Right hindlimb (tissue), 1 donor: ENCODE measurements around the gene MACROD2.

Source experiments
- DNase-seq: peaks from one replicate; pipeline ENCODE4 v3.0.0-alpha.2; 2018

The MACROD2 gene

DNA sequence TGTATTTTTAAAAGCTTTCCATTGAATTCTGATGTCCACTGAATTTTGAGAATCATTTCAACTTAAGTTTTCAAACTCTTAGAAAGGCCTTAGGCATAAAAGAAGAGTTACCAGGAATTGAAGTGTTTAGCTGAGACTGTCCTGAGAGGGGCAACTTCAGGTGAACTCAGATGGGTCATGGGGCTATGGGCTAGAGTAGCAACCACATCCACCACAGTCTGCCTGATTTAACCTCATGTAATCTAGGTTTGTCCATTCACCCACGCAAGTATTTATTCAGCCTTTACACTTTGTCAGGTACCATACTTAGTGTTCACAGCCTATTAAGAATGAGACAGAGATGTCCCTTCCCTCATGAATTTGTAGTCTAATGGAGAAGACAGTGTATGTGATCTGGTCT is 2076.9 kb downstream of the MACROD2 start:
- DNase-seq = no peak

DNA sequence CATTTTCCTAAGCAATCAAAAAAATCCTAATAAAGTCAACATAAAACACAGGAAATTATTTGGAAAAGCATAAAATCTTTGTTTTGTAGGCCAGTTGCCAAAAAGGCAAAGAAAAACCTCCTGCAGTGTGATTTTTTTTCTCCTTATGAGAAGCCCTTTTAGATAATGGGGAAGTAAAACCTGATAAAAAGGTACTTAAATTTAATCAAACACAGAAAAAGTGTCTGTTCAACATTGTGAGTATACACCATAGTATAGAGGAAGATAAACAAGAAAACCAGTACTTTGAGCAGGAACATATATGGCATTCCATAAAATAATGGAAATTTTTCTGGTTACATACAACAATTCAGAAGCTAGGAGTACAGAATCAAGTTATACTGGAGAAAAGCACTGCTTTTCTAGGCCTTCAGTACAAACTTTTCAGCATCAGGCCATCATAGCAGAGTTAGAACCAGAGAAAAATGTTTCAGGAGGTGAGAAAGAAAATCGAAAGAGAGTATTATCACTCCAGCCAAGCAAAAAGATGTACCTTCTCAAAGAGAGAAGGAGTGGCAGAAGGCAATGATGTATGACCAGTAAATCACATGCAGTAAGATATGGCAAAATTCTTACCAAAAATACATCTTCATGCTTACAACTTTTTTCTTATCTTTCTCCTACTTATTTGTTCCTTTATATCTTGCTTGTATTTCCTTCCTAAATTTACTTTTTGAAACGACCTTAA is 2083.0 kb downstream of the MACROD2 start:
- DNase-seq = no peak

DNA sequence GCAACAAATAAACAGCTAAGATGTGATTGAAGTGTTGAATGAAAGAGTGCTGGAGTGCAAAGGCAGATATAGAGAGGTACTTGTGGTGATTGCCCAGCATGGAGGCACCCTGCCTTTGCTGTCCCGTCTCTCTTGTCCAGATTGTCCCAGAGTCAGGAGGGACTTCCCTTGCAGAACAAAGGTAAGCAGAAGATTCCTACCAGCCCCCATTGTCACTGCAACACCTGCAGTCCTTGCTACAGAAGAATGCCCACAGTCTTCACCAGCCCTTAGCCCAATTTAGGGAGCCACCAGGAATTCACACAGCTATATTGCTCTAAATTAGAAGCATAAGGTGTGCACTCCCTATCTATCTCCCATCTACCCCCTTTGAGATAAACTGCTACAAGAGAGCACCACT is 2086.1 kb downstream of the MACROD2 start:
- DNase-seq = no peak

DNA sequence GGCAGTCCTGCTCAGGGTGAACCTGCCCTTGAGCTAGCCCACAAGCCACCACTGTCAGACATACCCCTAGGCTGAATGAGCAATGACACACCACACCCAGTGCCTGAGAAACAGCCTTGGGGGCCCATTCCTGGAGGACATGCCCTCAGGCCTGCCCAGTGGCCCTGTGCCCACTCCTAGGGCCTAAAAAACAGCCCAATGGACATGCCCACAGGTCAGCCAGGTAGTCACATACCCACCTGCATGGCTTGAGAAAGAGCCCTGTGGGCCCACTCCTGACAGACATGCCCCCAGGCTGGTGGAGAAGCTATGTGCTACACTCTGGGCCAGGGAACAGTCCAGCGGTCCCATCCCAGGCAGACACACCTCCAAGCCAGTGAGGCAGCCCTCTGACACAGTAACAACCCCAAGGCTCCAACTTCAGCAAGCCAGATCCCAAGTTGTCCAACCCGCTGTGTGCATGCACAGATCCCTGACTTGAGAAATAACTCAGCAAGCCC is 2086.8 kb downstream of the MACROD2 start:
- DNase-seq = no peak

DNA sequence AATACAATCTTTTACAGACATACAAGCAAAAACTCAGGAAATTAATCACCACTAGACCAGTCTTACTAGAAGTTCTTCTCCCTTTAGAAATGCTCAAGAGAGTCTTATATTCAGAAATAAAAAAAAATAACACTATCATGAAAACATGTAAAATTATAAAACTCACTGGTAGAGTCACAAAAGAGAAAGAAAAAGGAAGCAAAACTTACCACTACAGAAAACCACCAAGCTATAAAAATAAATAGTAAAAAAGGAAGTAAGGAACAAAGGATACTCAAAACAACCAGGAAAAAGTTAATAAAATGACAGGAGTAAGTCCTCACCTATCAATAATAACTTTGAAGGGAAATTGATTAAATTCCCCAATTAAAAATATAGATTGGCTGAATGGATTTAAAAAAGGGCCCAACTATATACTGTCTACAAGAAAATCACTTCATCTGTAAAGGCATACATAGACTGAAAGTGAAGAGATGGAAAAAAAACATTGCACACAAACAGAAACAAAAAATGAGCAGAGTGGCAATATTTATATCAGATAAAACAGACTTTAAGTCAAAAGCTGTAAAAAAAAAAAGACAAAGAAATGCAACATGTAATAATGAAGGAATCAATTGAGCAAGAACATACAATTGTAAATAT is 2088.4 kb downstream of the MACROD2 start:
- no peak for DNase-seq

DNA sequence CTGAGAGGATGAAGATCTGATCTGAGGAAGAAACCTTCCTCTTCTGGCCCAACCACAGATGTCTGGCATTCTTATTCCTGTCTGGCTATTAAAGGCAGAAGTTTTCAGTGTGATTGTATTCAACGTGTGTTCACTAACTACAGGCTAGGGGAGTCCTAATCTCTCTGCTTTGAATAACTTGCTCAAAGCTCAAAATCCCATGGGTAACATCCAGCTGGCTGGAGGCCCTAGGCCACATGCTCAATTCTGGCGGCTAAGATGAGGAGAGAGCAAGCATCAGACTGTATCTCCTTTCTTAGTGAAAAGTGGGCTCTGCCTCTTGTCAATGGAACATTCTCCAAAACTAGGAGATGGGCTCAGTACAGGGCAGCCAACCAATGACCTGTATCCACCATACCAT is 2099.9 kb downstream of the MACROD2 start:
- peak; percentile 43 for DNase-seq

DNA sequence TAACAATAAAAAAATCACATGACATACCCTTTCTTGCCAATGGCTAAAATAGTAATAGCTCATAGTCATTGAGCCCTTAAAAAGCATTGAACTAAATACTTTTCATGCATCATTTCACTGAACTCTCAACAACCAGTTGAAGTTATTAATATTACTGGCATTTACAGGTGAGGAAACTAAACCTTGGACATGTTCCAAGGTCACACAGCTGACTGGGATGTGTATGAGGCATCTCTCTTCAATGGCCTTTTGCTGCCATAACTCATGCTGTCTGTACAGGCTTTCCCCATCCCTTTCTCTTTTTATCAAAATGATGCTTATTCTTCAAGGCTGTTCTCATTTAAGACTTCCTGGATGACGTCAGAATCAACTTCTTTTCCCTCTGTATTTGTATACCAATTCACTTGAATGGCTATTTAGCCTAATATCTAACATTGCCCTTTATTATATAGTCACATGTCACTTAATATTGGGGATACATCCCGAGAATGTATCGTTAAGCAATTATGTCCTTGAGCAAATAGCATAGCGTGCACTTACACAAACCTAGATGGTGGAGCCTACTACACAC is 2101.5 kb downstream of the MACROD2 start:
- DNase-seq = no peak

DNA sequence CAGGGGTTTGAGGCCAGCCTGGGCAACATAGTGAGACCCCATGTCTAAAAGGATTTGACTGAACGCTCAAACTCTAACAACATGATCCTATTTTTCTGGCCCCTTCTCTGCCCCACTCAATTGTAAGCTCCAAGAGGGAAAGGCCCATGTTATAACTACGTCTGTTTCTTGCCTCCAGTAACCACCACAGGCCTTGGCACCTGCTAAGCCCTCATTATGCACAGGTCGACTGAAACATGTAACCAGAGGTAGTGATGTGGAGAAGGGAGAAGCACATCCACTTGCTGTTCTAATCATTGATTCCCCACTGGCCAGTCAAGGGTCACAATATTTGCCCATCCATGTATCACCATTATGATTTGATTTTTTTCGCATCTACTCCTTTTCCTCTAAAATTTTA is 2102.5 kb downstream of the MACROD2 start:
- no peak for DNase-seq

DNA sequence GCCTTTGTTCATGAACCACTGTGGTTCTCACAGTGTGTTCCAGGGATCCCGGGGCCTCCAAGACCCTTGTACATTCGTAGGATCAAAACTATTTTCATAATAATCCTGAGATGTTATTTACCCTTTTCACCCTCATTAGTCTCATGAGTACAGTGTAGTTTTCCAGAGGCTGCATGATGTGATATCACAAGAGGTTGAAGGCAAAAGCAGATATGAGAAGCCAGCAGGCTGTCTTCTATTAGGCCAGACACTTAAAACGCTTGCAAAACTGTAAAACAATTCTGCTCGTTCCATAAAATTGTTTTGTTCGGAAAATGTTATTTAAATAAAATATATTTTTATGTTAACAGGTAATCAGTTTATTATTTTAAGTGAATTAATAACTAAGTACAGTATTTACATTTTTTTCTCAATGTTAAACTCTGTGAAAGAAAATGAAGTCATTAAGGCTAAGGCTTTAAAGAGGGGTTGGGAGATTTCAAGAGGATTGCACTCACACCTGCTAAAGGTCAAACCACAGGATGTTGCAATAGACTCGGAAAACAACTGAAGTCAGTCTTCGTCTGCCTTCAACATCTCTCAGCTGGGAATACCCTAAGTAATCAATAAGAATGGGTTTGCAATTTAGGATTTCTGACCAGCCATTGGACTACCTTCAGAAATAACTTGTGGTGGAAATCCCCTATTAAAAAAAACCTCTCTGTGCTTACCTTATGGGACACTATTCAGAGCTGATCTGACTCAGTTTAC is 2103.7 kb downstream of the MACROD2 start:
- DNase-seq = no peak

DNA sequence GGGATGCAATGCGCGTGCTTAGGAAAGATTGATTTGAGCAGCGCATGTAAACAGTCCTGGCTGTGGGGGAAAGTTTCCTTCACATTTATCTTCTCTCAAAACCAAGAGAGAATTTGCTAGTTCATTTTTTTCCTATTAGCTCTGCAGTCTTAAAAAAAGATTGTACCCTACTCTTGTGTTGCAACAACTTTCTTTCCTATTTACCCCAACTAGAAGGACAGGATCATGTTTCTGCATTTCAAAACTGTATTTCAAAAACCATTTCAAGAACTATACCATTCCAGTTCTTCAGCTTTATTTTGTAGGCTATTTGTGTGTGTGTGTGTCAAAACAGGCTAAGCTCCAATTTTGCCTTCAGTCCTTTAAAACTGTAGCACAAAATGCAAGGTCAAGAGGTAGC is 2104.8 kb downstream of the MACROD2 start:
- DNase-seq = no peak

DNA sequence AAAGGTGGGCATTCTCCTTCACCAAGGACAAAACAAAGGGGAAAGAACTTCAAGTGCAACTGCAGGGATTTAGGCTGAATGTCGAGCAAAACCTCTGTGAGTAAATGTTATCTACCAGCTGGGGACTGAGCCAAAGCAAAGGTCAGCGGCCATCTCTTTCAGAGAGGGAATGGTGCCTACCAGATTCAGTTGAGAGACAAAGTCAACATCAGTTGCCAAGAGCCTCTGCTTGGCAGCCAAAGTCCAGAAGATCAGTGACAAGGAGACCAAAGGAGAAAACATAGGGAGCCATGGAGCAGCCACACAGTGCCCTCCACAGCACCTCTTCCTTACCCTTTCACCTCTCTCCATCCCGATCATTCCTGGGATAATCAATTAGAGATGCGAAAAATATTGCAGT is 2105.5 kb downstream of the MACROD2 start:
- no peak for DNase-seq
